Muscle layer of colon (tissue), 2 donors: ENCODE measurements around the gene TEPSIN.

ENCODE experiments used
- H3K27ac ChIP-seq: one replicate; pipeline ENCODE4 v1.7.0; 2013; ENCODE audit warnings: low read depth, mild to moderate bottlenecking, low read length, moderate library complexity
- H3K27me3 ChIP-seq, 2 donors: one replicate each; pipeline ENCODE4 v1.7.0; 2013; ENCODE audit warnings: low read length in 2 of 2, mild to moderate bottlenecking in 2 of 2; ENCODE audit not compliant: insufficient read depth in 2 of 2, control insufficient read depth in 1 of 2
- H3K36me3 ChIP-seq: one replicate; pipeline ENCODE4 v1.7.0; 2013; ENCODE audit warnings: mild to moderate bottlenecking, low read length; ENCODE audit not compliant: insufficient read depth
- H3K4me1 ChIP-seq: one replicate; pipeline ENCODE4 v1.7.0; 2013; ENCODE audit warnings: mild to moderate bottlenecking, low read length; ENCODE audit not compliant: insufficient read depth
- H3K4me3 ChIP-seq, 2 donors: one replicate each; pipeline ENCODE4 v1.7.0; 2013; ENCODE audit warnings: low read length in 2 of 2, low read depth in 1 of 2, mild to moderate bottlenecking in 1 of 2, moderate library complexity in 1 of 2
- H3K9ac ChIP-seq: one replicate; pipeline ENCODE4 v1.7.0; 2013; ENCODE audit warnings: low read length
- H3K9me3 ChIP-seq: one replicate; pipeline ENCODE4 v1.7.0; 2013; ENCODE audit warnings: mild to moderate bottlenecking, low read length
- donor health status: abdominal sarcoma.
- donor health status: Adenocarcinoma of cecum.

The TEPSIN gene

GRCh38 chr17:81208651-81209050 is 30.2 kb downstream of the TEPSIN start:
- no peak overlapping the region for H3K4me3 ChIP-seq
- H3K36me3 ChIP-seq: no peaks in the 10 kb centered on the region
- H3K27me3 ChIP-seq: no peaks in the 10 kb centered on the region
- no peak overlapping the region for H3K27ac ChIP-seq
- no peaks in the 10 kb centered on the region for H3K4me1 ChIP-seq
- H3K9ac ChIP-seq: no peak overlapping the region
- no peaks in the 10 kb centered on the region for H3K9me3 ChIP-seq

- no peaks in the 10 kb centered on the region for H3K36me3 ChIP-seq
- no peaks in the 10 kb centered on the region for H3K9me3 ChIP-seq
- no peak overlapping the region for H3K4me3 ChIP-seq
- H3K27me3 ChIP-seq: no peaks in the 10 kb centered on the region
- no peak overlapping the region for H3K9ac ChIP-seq
- H3K27ac ChIP-seq: no peak overlapping the region
- no peaks in the 10 kb centered on the region for H3K4me1 ChIP-seq
These were observed 31.0 kb downstream of the TEPSIN start for GRCh38 chr17:81207610-81208581.

GRCh38 chr17:81206657-81207056 is 32.2 kb downstream of the TEPSIN start:
- Histone ChIP-seq H3K36me3 (no peaks in the 10 kb centered on the region), H3K27me3 (no peaks in the 10 kb centered on the region), H3K4me1 (no peaks in the 10 kb centered on the region), H3K9ac (no peak overlapping the region), H3K9me3 (no peaks in the 10 kb centered on the region), H3K4me3 (no peak overlapping the region), H3K27ac (no peak overlapping the region)

DNA sequence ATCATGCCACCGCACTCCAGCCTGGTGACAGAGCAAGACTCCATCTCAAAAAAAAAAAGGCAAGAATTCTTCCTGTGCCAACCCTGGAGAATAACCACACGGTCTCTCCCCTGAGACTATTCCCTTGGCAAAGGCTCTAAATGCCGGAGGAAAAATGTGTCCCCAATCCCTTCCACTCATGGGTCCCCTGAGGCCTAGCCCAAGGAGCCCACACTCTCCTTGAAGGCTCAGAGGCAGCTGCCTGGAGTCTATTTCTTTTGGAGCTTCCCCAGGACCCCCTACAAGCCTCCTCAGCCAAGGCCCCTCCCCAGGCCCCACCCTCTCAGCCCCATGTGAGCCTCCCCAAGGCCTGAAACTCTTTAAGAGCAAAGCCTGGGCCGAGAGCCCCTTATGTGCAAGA is 32.7 kb downstream of the TEPSIN start:
- Histone ChIP-seq H3K9me3 (no peaks in the 10 kb centered on the region), H3K9ac (no peak overlapping the region), H3K27ac (no peak overlapping the region), H3K27me3 (no peaks in the 10 kb centered on the region), H3K4me3 (no peak overlapping the region), H3K36me3 (no peaks in the 10 kb centered on the region), H3K4me1 (no peaks in the 10 kb centered on the region)

GRCh38 chr17:81204578-81204977 is 34.3 kb downstream of the TEPSIN start:
- Histone ChIP-seq H3K36me3 (no peaks in the 10 kb centered on the region), H3K27ac (no peak overlapping the region), H3K4me1 (no peaks in the 10 kb centered on the region), H3K4me3 (no peak overlapping the region), H3K9ac (no peak overlapping the region), H3K27me3 (no peaks in the 10 kb centered on the region), H3K9me3 (no peaks in the 10 kb centered on the region)

DNA sequence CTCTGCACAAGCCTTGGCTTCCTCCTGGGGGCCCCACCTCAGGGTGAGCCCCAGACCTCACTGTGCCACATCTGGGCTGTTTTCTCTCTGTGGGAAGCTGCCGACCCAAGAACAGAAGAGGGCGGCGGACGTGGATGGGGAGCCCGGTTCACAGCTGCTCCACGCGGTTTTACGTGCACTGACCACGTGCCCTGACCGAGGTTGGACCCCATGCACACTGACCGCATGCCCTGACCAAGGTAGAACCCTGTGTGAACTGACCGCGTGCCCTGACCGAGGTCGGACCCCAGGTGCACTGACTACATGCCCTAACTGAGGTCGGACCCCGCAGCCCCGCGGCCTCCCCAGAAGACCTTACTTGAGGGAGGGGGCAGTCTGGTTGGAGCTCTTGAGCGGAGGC is 35.7 kb downstream of the TEPSIN start:
- H3K9ac ChIP-seq: no peak overlapping the region
- H3K36me3 ChIP-seq: no peaks in the 10 kb centered on the region
- no peak overlapping the region for H3K4me3 ChIP-seq
- H3K9me3 ChIP-seq: no peaks in the 10 kb centered on the region
- no peaks in the 10 kb centered on the region for H3K27me3 ChIP-seq
- H3K4me1 ChIP-seq: no peaks in the 10 kb centered on the region
- H3K27ac ChIP-seq: no peak overlapping the region

DNA sequence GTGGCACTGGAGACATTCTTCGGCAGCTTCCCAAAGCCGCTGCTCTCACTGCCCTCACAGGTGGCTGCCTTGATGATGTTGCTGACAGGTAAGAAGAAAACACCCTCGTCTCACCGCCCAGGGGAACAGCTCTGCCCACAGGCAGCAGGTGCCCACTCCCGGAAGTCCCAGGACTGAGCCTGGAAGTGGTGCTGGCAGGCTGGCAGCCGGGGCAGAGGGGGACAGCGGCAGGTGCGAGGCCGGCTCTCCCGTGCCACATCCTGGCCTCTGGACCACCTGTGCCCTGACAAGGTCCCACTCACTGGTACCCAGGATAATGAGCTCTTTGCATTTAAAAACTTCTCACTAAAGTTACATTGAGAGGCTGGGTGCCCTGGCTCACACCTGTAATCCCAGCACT is 36.5 kb downstream of the TEPSIN start:
- no peaks in the 10 kb centered on the region for H3K27me3 ChIP-seq
- H3K36me3 ChIP-seq: no peaks in the 10 kb centered on the region
- H3K4me1 ChIP-seq: no peaks in the 10 kb centered on the region
- H3K4me3 ChIP-seq: no peak overlapping the region
- H3K9me3 ChIP-seq: no peaks in the 10 kb centered on the region
- no peak overlapping the region for H3K9ac ChIP-seq
- H3K27ac ChIP-seq: no peak overlapping the region

DNA sequence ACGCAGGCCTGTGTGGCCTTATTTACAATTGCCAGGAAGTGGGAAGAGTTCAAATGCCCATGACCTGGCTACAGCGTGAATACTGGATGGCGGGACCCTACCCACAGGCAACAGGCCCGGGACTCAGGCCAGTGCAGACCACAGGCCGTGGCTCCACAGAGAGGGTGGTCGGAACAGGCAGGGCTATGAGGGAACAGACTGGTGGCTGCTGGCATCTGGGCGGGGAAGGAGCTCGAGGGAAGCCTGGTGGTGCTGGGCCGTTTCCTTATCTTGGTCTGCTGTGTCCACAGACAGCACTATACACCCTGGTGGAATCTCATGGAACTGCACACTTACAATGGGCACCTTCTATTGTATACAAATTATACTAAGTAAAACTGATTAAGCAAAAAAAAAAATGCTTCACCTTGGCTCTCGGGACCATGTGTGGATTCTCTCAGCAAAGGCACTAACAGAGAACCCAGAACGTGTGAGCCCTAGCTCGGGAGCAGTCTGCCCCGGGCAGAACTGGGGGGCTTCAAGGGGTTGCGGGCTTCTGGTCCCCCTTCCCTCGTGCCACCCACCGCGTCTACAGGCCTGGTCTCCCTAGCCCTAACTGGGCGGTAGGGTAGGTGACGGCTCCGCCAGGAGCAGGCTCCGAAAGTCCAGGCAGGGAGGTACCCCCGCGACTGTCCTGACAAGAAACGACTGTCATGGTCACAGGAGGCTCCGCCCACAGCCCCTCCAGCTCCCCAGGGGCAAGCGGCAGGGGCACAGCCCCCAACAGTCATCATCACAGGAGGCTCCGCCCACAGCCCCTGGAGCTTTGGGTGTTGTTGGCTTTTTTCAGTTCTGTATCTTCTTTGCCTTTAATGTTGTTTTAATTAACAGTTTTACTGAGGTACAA is 37.9 kb downstream of the TEPSIN start:
- H3K27ac ChIP-seq: no peak overlapping the region
- H3K36me3 ChIP-seq: no peaks in the 10 kb centered on the region
- H3K9me3 ChIP-seq: no peaks in the 10 kb centered on the region
- H3K27me3 ChIP-seq: no peaks in the 10 kb centered on the region
- no peak overlapping the region for H3K4me3 ChIP-seq
- no peaks in the 10 kb centered on the region for H3K4me1 ChIP-seq
- no peak overlapping the region for H3K9ac ChIP-seq

GRCh38 chr17:81200201-81200600 is 38.7 kb downstream of the TEPSIN start:
- Histone ChIP-seq H3K4me3 (no peak overlapping the region), H3K9me3 (no peaks in the 10 kb centered on the region), H3K9ac (no peak overlapping the region), H3K4me1 (no peaks in the 10 kb centered on the region), H3K36me3 (no peaks in the 10 kb centered on the region), H3K27me3 (no peaks in the 10 kb centered on the region), H3K27ac (no peak overlapping the region)

- Histone ChIP-seq H3K9me3 (no peaks in the 10 kb centered on the region), H3K27me3 (no peaks in the 10 kb centered on the region), H3K4me3 (no peak overlapping the region), H3K36me3 (no peaks in the 10 kb centered on the region), H3K9ac (no peak overlapping the region), H3K27ac (no peak overlapping the region), H3K4me1 (no peaks in the 10 kb centered on the region)
These were observed 39.4 kb downstream of the TEPSIN start for GRCh38 chr17:81199482-81199830.

DNA sequence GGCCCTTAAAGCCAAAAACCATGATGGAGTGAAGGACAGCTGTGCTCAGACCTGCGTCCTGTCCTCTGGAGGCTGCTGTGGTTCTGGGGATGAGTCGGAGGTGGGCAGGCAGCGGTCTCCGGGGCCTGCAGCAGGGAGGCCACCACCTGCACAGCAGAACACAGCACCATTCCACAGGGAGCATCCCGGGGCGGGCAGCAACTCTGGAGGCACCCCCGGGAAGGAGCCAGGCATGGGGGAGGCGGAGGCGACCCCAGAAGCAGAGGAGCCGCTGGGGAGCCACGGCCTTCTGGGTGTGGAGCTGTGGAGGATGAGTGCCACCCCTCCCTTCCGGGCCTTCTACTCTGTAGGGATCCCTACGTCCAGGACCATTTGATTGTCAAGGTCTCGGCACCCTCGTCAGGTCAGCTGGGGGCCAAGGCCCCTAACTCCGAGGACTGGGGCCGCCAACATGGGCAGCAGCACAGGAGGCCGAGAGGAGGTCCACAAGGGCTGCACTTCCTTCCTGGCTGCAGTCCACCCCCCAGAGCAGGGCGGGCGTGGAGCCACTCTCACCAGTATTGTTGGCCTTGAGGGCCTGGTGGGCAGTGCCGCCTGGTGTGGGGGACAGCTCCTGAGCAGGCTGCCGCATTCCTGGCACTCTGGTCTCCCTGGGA is 39.9 kb downstream of the TEPSIN start:
- H3K27ac ChIP-seq: no peak overlapping the region
- no peaks in the 10 kb centered on the region for H3K9me3 ChIP-seq
- H3K4me3 ChIP-seq: no peak overlapping the region
- H3K9ac ChIP-seq: no peak overlapping the region
- no peaks in the 10 kb centered on the region for H3K36me3 ChIP-seq
- no peaks in the 10 kb centered on the region for H3K4me1 ChIP-seq
- no peaks in the 10 kb centered on the region for H3K27me3 ChIP-seq
